SK-N-SH (cell line): Measurements from ENCODE around the gene MACROD1. TPM values are rescaled to one million over a fixed set of nuclear protein-coding genes. Genes with fewer than 3 reads are reported as not detected.

Source experiments
- CTCF ChIA-PET: fragments of 300-600, 350-600 bp; formaldehyde crosslinking; extraction: SDS; loops from one replicate; lab custom pipeline; 2021; lab: Yijun Ruan, JAX
- POLR2A ChIA-PET: fragments of 350-600 bp; sonication (Branson Sonifier 250); formaldehyde crosslinking; extraction: SDS; loops from one replicate; lab custom pipeline; 2020; ENCODE audit warnings: antibody characterized with exemption, inconsistent platforms; lab: Yijun Ruan, JAX
- DNase-seq: peaks from one replicate; pipeline ENCODE4 v3.0.0; 2012
- H2AFZ ChIP-seq: fragments of 200-600 bp; sonication (generic); 2 replicates; pipeline ENCODE4 v1.8.1; 2016; ENCODE audit warnings: antibody characterized with exemption, mild to moderate bottlenecking, low read depth
- H3F3A ChIP-seq: fragments of 200-600 bp; sonication (generic); replicated peaks from 2 replicates; pipeline ENCODE3; 2016; ENCODE audit warnings: antibody characterized with exemption, mild to moderate bottlenecking; ENCODE audit not compliant: insufficient read depth
- H3K27ac ChIP-seq, 2 experiments: fragments of 200-500 bp in 1 of 2; fragments of 200-600 bp in 1 of 2; sonication (Bioruptor generic) in 1 of 2; sonication (generic), shearing (Covaris generic) in 1 of 2; 2 replicates each; pipeline versions ENCODE4 v1.5.1 to v1.6.1; 2014 to 2016; ENCODE audit warnings: low read depth in 2 of 2, inconsistent platforms in 1 of 2, low read length in 1 of 2, mild to moderate bottlenecking in 1 of 2, mixed read lengths in 1 of 2
- H3K27me3 ChIP-seq: fragments of 200-600 bp; sonication (generic), shearing (Covaris generic); 2 replicates; pipeline ENCODE4 v1.6.1; 2016; ENCODE audit warnings: mixed run types; ENCODE audit not compliant: insufficient read depth
- H3K36me3 ChIP-seq, 2 experiments: fragments of 200-500 bp in 1 of 2; fragments of 200-600 bp in 1 of 2; sonication (Bioruptor generic) in 1 of 2; sonication (generic) in 1 of 2; replicated peaks in 1 of 2; 2 replicates each; pipeline versions ENCODE3 to v1.5.1; 2014 to 2016; ENCODE audit warnings: low read length in 1 of 2, mild to moderate bottlenecking in 1 of 2; ENCODE audit not compliant: insufficient read depth in 2 of 2, control insufficient read depth in 1 of 2
- H3K4me1 ChIP-seq, 2 experiments: fragments of 200-500 bp in 1 of 2; fragments of 200-600 bp in 1 of 2; sonication (Bioruptor generic) in 1 of 2; sonication (generic), shearing (Covaris generic) in 1 of 2; 2 replicates each; pipeline versions ENCODE4 v1.5.1 to v1.6.1; 2014 to 2016; ENCODE audit warnings: low read depth in 1 of 2, low read length in 1 of 2, mixed run types in 1 of 2; ENCODE audit not compliant: insufficient read depth in 2 of 2, control insufficient read depth in 1 of 2
- H3K4me2 ChIP-seq: fragments of 200-600 bp; sonication (generic), shearing (Covaris generic); 2 replicates; pipeline ENCODE4 v1.6.1; 2017; ENCODE audit warnings: mixed run types
- H3K4me3 ChIP-seq, 2 experiments: fragments of 200-500 bp in 1 of 2; fragments of 200-600 bp in 1 of 2; sonication (Bioruptor generic) in 1 of 2; sonication (generic), shearing (Covaris generic) in 1 of 2; 2 replicates each; pipeline versions ENCODE4 v1.5.1 to v1.8.1; 2014 to 2016; ENCODE audit warnings: low read depth in 2 of 2, inconsistent platforms in 1 of 2, low read length in 1 of 2, mild to moderate bottlenecking in 1 of 2, mixed read lengths in 1 of 2, moderate library complexity in 1 of 2
- H3K79me2 ChIP-seq: fragments of 200-600 bp; sonication (generic); 2 replicates; pipeline ENCODE4 v1.8.1; 2017; ENCODE audit warnings: mild to moderate bottlenecking; ENCODE audit not compliant: insufficient read depth
- H3K9ac ChIP-seq: fragments of 200-600 bp; sonication (generic); 2 replicates; pipeline ENCODE4 v1.6.1; 2017; ENCODE audit warnings: mixed run types
- H3K9me2 ChIP-seq: fragments of 200-600 bp; sonication (generic); 2 replicates; pipeline ENCODE4 v1.6.1; 2017; ENCODE audit warnings: mixed run types
- H3K9me3 ChIP-seq: fragments of 200-600 bp; sonication (generic); 2 replicates; pipeline ENCODE4 v1.6.1; 2017; ENCODE audit warnings: mixed run types, mild to moderate bottlenecking, moderate library complexity
- H4K20me1 ChIP-seq: fragments of 200-600 bp; sonication (generic); 2 replicates; pipeline ENCODE4 v1.6.1; 2017; ENCODE audit warnings: mild to moderate bottlenecking, mixed run types; ENCODE audit not compliant: insufficient read depth
- CHD2 ChIP-seq: fragments of 150-350 bp; IDR thresholded peaks from 2 replicates; pipeline ENCODE4 v1.6.1; 2018; ENCODE audit warnings: low read length; ENCODE audit not compliant: partially characterized antibody
- CTCF ChIP-seq: fragments of 200-600 bp; sonication (generic); IDR thresholded peaks from 2 replicates; pipeline ENCODE4 v1.6.1; 2017; ENCODE audit warnings: antibody characterized with exemption, mild to moderate bottlenecking, moderate library complexity
- ELF1 ChIP-seq: IDR thresholded peaks from 2 replicates; pipeline ENCODE4 v1.4.0; 2012
- EP300 ChIP-seq, 2 experiments: IDR thresholded peaks; 2 replicates each; pipeline versions ENCODE4 v1.4.0 to v1.6.1; 2012; ENCODE audit warnings: borderline replicate concordance in 1 of 2, low read depth in 1 of 2, low read length in 1 of 2
- EZH2phosphoT487 ChIP-seq: fragments of 200-600 bp; sonication (generic); IDR thresholded peaks from 2 replicates; pipeline ENCODE4 v1.6.1; 2017; ENCODE audit warnings: low read depth, mixed run types, mild to moderate bottlenecking, antibody characterized with exemption, moderate library complexity, borderline replicate concordance
- FOXJ3 ChIP-seq: sonication (generic); formaldehyde crosslinking; IDR thresholded peaks from 2 replicates; pipeline ENCODE4 v1.5.1; 2020; ENCODE audit warnings: mild to moderate bottlenecking, missing genetic modification reagents
- IRF3 ChIP-seq: fragments of 150-350 bp; IDR thresholded peaks from 2 replicates; pipeline ENCODE4 v1.6.1; 2016; ENCODE audit warnings: mild to moderate bottlenecking, low read depth, low read length
- MXI1 ChIP-seq: IDR thresholded peaks from 2 replicates; pipeline ENCODE4 v1.6.1; 2012; ENCODE audit warnings: mild to moderate bottlenecking, low read depth, low read length, improper control_type of control experiment
- POLR2AphosphoS5 ChIP-seq: IDR thresholded peaks from 2 replicates; pipeline ENCODE4 v1.6.1; 2012; ENCODE audit warnings: low read depth, low read length
- RAD21 ChIP-seq: IDR thresholded peaks from 2 replicates; pipeline ENCODE4 v1.6.1; 2012; ENCODE audit warnings: mild to moderate bottlenecking, low read length
- RCOR1 ChIP-seq: fragments of 150-350 bp; IDR thresholded peaks from 2 replicates; pipeline ENCODE4 v1.6.1; 2017; ENCODE audit warnings: antibody characterized with exemption, low read length
- SMC3 ChIP-seq: IDR thresholded peaks from 2 replicates; pipeline ENCODE4 v1.6.1; 2012; ENCODE audit warnings: low read depth, low read length, improper control_type of control experiment
- TEAD4 ChIP-seq: IDR thresholded peaks from 2 replicates; pipeline ENCODE4 v1.4.0; 2012; ENCODE audit warnings: mild to moderate bottlenecking, borderline replicate concordance; ENCODE audit not compliant: insufficient read depth
- WGBS: methylation state at CpG from one replicate; pipeline ENCODE4 v1.1.6; 2017; ENCODE audit warnings: low lambda C conversion rate; 5-methylcytosine and 5-hydroxymethylcytosine counted together
- polyA plus RNA-seq, 3 experiments: library from polyadenylated mRNA; depleted of rRNA; stranded (reverse); fragments of >200 nt; gene quantifications; 2 replicates each; pipeline ENCODE4 v1.2.3, GENCODE V29; 2012

The MACROD1 gene
- polyA plus RNA-seq, 1 of the 3 experiments (the other 2 are of a cell fraction), result 49.1 TPM

- H3K27ac ChIP-seq, result peak overlapping the region in 1 of 2 experiments; percentile 99; a peak in 2 of 4 replicates
- H3K9me3 ChIP-seq, result no peaks in the 10 kb centered on the region
- no peaks in the 10 kb centered on the region for H3K9me2 ChIP-seq
- peak; percentile 95 for DNase-seq
- TF ChIP-seq POLR2AphosphoS5, result no peak
- TF ChIP-seq FOXJ3, result peak; percentile 68
- TF ChIP-seq CHD2, result peak; percentile 42
- peak; percentile 96 for TF ChIP-seq MXI1
- TF ChIP-seq EP300 (IDR thresholded peaks at IDR 0.05; ENCODE audit: borderline replicate concordance in 1 of 2, low read depth in 1 of 2, low read length in 1 of 2), result peak in 1 of 2 experiments; percentile 90; a peak in 2 of 4 replicates
- TF ChIP-seq RAD21, result peak; percentile 28; the same call in 1 of the 2 replicates
- no peak; the same call in 1 of the 2 replicates for TF ChIP-seq RCOR1
- peak; percentile 12; the same call in 1 of the 2 replicates for TF ChIP-seq SMC3
- no peak for TF ChIP-seq CTCF
- no peak for TF ChIP-seq EZH2phosphoT487
- TF ChIP-seq TEAD4, result no peak
- no peaks in the 10 kb centered on the region for H3K79me2 ChIP-seq
- no peaks in the 10 kb centered on the region for H4K20me1 ChIP-seq
- H3K36me3 ChIP-seq, result no peaks in the 10 kb centered on the region
- no peak overlapping the region for H3K9ac ChIP-seq
- H3K4me1 ChIP-seq, result peaks cover 0 to 92% of the 10 kb centered on the region in 2 experiments; a peak in 1 of 4 replicates
- CTCF ChIA-PET, result interaction anchor here (1.0 to 4.6 kb wide), 10 partner anchors 9 to 139 kb away, joined by 3 to 28 read pairs (median 4); no protein-coding TSS in a partner anchor
- no peaks in the 10 kb centered on the region for H3F3A ChIP-seq
- 58% methylated on average over 16 of the region's 27 CpGs for WGBS
- no peak overlapping the region for H2AFZ ChIP-seq
- H3K4me3 ChIP-seq, result no peak overlapping the region
- POLR2A ChIA-PET, result interaction anchor here (0.7 to 1.6 kb wide), 9 partner anchors 11 to 63 kb away, joined by 3 to 9 read pairs (median 5); no protein-coding TSS in a partner anchor
- no peaks in the 10 kb centered on the region for H3K27me3 ChIP-seq
- no peak overlapping the region for H3K4me2 ChIP-seq
Measured at GRCh38 chr11:64084951-64085710, 80.8 kb downstream of the MACROD1 start.

GRCh38 chr11:64084146-64084950 is 81.6 kb downstream of the MACROD1 start:
- Histone ChIP-seq H3F3A (no peaks in the 10 kb centered on the region), H3K4me1 (peaks cover 0 to 88% of the 10 kb centered on the region in 2 experiments; a peak in 1 of 4 replicates), H3K79me2 (no peaks in the 10 kb centered on the region), H3K36me3 (no peaks in the 10 kb centered on the region), H2AFZ (no peak overlapping the region), H3K9me3 (no peaks in the 10 kb centered on the region), H3K27ac (peak overlapping the region in 1 of 2 experiments; percentile 98; a peak in 2 of 4 replicates), H3K4me3 (no peak overlapping the region), H3K9ac (no peak overlapping the region), H4K20me1 (no peaks in the 10 kb centered on the region), H3K9me2 (no peaks in the 10 kb centered on the region), H3K4me2 (no peak overlapping the region), H3K27me3 (no peaks in the 10 kb centered on the region)
- TF ChIP-seq EZH2phosphoT487 (no peak), MXI1 (peak; percentile 76), IRF3 (no peak), ELF1 (no peak), FOXJ3 (peak; percentile 59; the same call in 1 of the 2 replicates), CHD2 (peak; percentile 10), EP300 (IDR thresholded peaks at IDR 0.05; ENCODE audit: borderline replicate concordance in 1 of 2, low read depth in 1 of 2, low read length in 1 of 2) (0 out of 4 replicates have a peak, but pooled peaks of 1 of the 2 experiments have one; percentile 23)
- WGBS, result 100% methylated on average over 8 of the region's 26 CpGs
- POLR2A ChIA-PET, result interaction anchor here (1.1 to 1.5 kb wide), 3 partner anchors 12 to 28 kb away, joined by 3 to 8 read pairs (median 3); no protein-coding TSS in a partner anchor
- CTCF ChIA-PET, result interaction anchor here (1.0 to 4.6 kb wide), 9 partner anchors 10 to 65 kb away, joined by 3 to 28 read pairs (median 4); no protein-coding TSS in a partner anchor
- no peak for DNase-seq
